Activated T-helper 9 cell treated with anti-CD3 and anti-CD28 coated beads, Interleukin-2, amount 50 U/mL, for 16 hours (primary cell): ENCODE results near the gene GINS3.

Experiments
- DNase-seq: peaks from one replicate; pipeline ENCODE4 v3.0.0-alpha.2; 2020; ENCODE audit warnings: low read depth

GINS3 gene

GRCh38 chr16:58392215-58393137, at the start of gene GINS3:
TSS of gene GINS3 (plus strand) at chr16:58392471. CDS start at chr16:58392602, 131 bp downstream.
- DNase-seq = peak; percentile 67

DNA sequence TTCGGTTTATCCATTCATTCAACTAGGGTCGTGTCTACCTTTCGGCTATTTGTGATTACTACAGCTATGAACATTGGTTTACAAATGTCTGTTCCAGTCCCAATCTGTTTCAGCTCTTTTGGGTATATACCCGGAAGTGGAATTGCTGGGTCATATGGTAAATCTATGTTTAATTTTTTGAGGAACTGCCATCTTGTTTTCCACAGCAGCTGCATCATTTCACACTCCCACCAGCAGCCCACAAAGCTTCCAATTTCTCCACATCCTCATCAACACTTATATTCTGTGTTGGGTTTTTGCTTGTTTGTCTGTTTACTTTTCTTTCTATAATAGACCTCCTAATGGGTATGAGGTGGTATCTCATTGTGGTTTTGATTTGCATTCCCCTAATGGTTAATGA, 48.7 kb upstream of the GINS3 start:
- DNase-seq = no peak

DNA sequence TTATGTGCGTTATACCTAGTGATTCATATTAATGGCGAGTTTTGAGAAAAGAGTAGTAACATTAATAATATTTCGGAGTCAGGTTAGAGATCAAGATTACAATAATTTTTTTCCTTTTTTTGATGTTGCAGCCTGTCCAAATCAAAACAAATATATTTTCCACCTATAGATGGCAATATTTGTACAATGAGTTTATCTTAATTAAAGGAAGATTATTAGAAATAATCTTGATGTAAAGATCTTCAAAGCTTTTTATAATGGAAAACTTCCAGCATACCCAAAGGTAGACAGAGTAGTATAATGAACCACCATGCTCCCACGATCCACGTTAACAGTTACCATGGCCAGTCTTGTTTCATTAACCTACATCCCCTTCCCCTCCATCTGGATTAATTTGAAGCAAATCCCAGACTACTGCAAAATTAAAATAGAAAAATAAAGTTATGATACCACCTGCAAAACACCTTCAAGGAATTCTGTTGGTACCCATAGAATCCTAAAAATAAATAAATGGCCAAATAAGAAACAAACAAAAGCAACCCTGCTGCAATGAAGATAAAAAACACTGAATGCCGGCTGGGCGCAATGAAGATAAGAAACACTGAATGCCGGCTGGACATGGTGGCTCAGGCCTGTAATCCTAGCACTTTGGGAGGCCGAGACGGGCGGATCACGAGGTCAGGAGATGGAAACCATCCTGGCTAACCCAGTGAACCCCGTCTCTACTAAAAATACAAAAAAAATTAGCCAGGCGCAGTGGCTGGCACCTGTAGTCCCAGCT, 46.5 kb upstream of the GINS3 start:
- DNase-seq = no peak

- no peak for DNase-seq
Measured at GRCh38 chr16:58346831-58347371, 45.4 kb upstream of the GINS3 start.

DNA sequence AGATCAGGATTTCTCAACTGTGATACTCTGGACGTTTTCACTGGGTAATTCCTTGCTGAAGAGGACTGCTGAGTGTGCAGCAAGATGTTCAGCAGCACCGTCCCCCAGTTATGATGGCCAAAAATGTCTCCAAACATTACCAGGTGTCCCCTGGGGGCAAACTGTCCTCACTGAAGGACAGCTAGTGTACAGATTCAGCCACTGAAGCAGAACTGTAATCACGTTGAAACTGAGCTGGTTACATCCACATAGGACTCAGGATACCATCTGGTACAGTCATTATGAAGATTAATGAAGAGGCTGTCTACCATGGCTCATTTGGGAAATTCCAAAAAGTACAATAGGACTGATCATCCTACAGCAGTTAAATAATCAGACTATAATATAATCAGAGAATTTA, 43.3 kb upstream of the GINS3 start:
- no peak for DNase-seq

- no peak for DNase-seq
Measured at GRCh38 chr16:58352690-58353089, 39.6 kb upstream of the GINS3 start.

- DNase-seq = no peak
Measured at GRCh38 chr16:58360041-58360634, 32.1 kb upstream of the GINS3 start.

GRCh38 chr16:58361726-58362125, 30.5 kb upstream of the GINS3 start:
- no peak for DNase-seq

GRCh38 chr16:58363746-58364393, 28.4 kb upstream of the GINS3 start:
- DNase-seq = no peak

GRCh38 chr16:58365623-58366022, 26.6 kb upstream of the GINS3 start:
- no peak for DNase-seq

DNA sequence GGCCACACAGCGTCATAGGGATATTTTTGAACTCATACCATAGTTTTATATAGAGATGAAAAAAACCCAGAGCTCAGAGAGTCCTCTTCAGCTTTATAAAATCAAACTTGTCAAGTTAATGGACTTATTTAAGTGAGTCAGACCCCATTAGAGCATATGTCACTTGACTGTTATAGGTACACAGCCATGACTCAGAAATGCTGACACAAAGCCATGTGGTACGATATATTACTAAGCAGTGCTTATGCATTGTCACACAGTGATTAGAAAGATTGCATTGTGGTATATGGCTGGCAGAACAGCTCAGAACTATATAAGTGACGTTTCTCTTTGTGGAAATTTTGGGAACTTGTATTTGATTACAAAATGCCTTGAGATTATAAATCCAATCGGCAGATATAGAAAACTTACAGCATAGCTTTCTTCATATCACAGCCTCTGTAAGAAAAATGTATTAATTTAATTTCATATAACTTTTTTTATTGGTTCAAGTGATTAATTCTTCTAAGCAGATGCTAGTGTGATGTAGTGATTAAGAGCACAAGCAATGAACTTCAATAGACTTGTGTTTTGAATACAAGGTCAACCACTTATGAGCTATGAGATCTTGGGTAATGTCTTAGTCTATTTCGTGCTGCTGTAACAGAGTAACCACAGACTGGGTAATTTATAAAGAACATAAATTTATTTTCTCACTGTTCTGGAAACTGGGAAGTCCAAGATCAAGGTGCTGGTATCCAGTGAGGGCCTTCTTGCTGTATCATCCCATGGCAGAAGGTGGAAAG, 25.8 kb upstream of the GINS3 start:
- no peak for DNase-seq

- DNase-seq = no peak
Measured at GRCh38 chr16:58367252-58367651, 25.0 kb upstream of the GINS3 start.

DNA sequence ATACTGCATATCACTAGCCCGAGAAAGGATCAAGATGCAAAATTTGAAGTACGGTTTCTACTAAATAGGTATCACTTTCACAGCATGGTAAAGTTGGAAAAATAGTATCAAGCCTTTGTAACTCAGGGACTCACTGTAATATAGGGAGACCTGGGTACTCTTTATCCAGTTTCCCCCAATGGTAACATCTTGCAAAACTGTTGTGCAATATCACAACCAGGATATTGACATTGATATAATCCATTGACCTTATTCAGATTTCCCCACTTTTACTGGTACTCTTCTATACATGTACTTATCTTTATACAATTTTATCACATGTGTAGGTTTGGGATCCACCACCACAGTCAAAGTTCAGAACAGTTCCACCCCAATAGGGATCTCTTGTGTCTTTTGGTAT, 20.4 kb upstream of the GINS3 start:
- no peak for DNase-seq

DNA sequence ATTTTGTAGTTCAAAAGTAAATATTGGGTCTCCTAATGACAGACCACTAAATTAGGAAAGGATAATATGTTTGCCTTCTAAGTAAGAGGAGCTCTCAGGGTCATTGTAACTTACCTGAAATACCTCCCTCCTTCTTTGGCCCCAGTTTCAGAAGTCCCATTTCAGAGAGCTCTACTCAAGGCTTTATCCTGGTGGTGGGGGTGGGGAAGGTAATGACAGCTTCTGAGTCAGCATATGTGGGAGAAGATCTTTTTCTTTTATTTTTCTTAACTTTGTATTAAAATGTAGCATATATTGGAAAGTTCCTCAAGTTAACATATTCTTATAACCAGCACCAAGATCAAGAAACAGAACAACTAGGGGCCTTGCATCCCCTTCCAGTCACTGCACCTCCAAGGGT, 16.9 kb upstream of the GINS3 start:
- no peak for DNase-seq

- DNase-seq = no peak
Measured at GRCh38 chr16:58377932-58378331, 14.3 kb upstream of the GINS3 start.

DNA sequence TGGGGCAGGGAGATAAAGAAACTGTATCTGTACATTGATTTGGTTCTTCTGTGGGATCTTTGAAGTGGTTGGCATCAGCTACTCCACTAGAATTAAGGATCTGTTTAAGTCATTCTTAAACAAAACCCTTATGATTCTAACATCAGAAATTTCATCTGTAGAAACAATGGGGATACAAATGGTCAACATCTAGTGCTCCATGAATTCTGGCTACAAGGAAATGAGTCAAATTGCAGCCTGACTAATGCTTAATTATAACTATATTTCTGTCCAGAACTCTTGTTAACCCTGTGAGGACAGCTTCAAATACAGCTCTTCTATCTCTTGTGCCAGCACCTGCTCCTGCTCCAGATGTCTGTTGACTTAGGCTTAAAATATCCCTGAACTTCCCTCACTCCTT, 13.9 kb upstream of the GINS3 start:
- no peak for DNase-seq

- DNase-seq = no peak
Measured at GRCh38 chr16:58379736-58380135, 12.5 kb upstream of the GINS3 start.

GRCh38 chr16:58381661-58382060, 10.6 kb upstream of the GINS3 start:
- no peak for DNase-seq

- DNase-seq = no peak
Measured at GRCh38 chr16:58384437-58385055, 7.7 kb upstream of the GINS3 start.

DNA sequence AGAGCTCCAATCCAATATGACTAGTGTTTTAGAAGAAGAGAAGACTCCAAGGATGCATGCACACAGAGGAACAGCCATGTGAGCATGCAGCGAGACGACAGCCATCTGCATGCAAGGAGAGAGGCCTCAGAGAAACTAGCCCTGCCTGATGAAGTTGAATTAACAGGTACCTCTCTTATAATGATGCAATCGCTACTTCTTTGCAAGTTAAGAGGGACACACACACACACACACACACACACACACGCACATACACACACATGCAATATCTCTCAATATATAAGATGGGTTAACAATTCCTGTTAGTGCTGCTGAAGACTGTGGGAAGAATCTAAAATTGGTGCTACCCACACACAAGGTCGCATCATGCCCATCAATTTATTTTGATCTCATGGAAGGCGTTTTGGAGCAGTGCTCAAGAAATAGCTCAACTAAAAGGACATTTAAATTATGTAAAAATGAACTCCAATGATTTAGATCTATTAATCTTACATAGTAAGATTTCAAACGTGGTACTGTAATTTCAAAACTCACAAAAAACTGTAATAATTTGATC, 7.0 kb upstream of the GINS3 start:
- DNase-seq = no peak
